HepG2 (cell line): Measurements from ENCODE around the gene MAP3K14. TPM values are rescaled to one million over a fixed set of nuclear protein-coding genes. Genes with fewer than 3 reads are reported as not detected.

Experiments used
- ARID4A ChIP-seq: sonication (generic); formaldehyde crosslinking; IDR thresholded peaks from 2 replicates; pipeline ENCODE4 v1.5.0; 2020; ENCODE audit warnings: mild to moderate bottlenecking, missing genetic modification reagents, borderline replicate concordance
- ATF5 ChIP-seq: sonication (generic); formaldehyde crosslinking; IDR thresholded peaks from 2 replicates; pipeline ENCODE4 v1.4.0; 2020; ENCODE audit warnings: mild to moderate bottlenecking, low read depth, missing genetic modification reagents
- NFAT5 ChIP-seq: sonication (generic); formaldehyde crosslinking; IDR thresholded peaks from 2 replicates; pipeline ENCODE4 v1.4.0; 2020; ENCODE audit warnings: missing genetic modification reagents
- NR0B2 ChIP-seq: sonication (generic); formaldehyde crosslinking; IDR thresholded peaks from 2 replicates; pipeline ENCODE4 v1.4.0; 2020; ENCODE audit warnings: mild to moderate bottlenecking, missing genetic modification reagents
- SMAD1 ChIP-seq: sonication (generic); formaldehyde crosslinking; IDR thresholded peaks from 2 replicates; pipeline ENCODE4 v1.4.0; 2020; ENCODE audit warnings: missing genetic modification reagents, low read depth, mild to moderate bottlenecking, borderline replicate concordance
- ZFP37 ChIP-seq: sonication (generic); formaldehyde crosslinking; IDR thresholded peaks from 2 replicates; pipeline ENCODE4 v1.4.0; 2020; ENCODE audit warnings: missing genetic modification reagents, borderline replicate concordance
- ZFP91 ChIP-seq: sonication (generic); formaldehyde crosslinking; IDR thresholded peaks from 2 replicates; pipeline ENCODE4 v1.9.0; 2022; ENCODE audit warnings: missing genetic modification reagents, mild to moderate bottlenecking, borderline replicate concordance
- ZKSCAN1 ChIP-seq: fragments of 150-350 bp; IDR thresholded peaks from 2 replicates; pipeline ENCODE4 v1.6.1; 2014; ENCODE audit warnings: low read length
- ZNF263 ChIP-seq: sonication (generic); formaldehyde crosslinking; IDR thresholded peaks from 2 replicates; pipeline ENCODE4 v1.4.0; 2020; ENCODE audit warnings: missing genetic modification reagents
- ZNF670 ChIP-seq: sonication (generic); formaldehyde crosslinking; IDR thresholded peaks from 2 replicates; pipeline ENCODE4 v1.8.0; 2022; ENCODE audit warnings: mild to moderate bottlenecking, missing genetic modification reagents, borderline replicate concordance
- polyA plus RNA-seq, 8 experiments: library from polyadenylated mRNA; depleted of rRNA in 3 of 8; stranded (reverse) in 7 of 8; unstranded in 1 of 8; fragments of >200 nt; fragmentation: Illumina TruSeq in 4 of 8; extraction: Trizol in 4 of 8; gene quantifications; 2 replicates each; pipeline versions ENCODE4 v1.2.1 to v1.2.3, GENCODE V29; 2011 to 2016; ENCODE audit warnings: low read depth in 4 of 8, missing spikeins in 1 of 8, mixed read lengths in 1 of 8; ENCODE audit not compliant: insufficient read depth in 1 of 8
- total RNA-seq, 5 experiments: library from RNA; depleted of rRNA; stranded (reverse); fragments of >200 nt; fragmentation: Illumina TruSeq; extraction: Trizol; gene quantifications; 2 replicates each; pipeline ENCODE4 v1.2.3, GENCODE V29; 2016; ENCODE audit warnings: low read depth in 1 of 5

Gene MAP3K14
- total and polyA plus RNA-seq, 2 of the 13 experiments (the other 11 are each of a cell fraction or from before 2014, with no cell fraction given) = 2.6 TPM

GRCh38 chr17:45311760-45312476 is 4.9 kb downstream of the MAP3K14 start (continued):
- no peak for TF ChIP-seq NR0B2
- TF ChIP-seq ARID4A (CRISPR knock-in tag) = peak; percentile 77; the same call in 1 of the 2 replicates
- peak; percentile 61 for TF ChIP-seq ZNF263 (CRISPR knock-in tag)
- 0 out of 2 replicates have a peak, but pooled peaks have one; percentile 50 for TF ChIP-seq ZNF670
- TF ChIP-seq SMAD1 (CRISPR knock-in tag) = 0 out of 2 replicates have a peak, but pooled peaks have one; percentile 33
- TF ChIP-seq ZFP91 (CRISPR knock-in tag) = peak; percentile 46; the same call in 1 of the 2 replicates
- TF ChIP-seq ZFP37 = peak; percentile 88; the same call in 1 of the 2 replicates
- peak; percentile 97 for TF ChIP-seq ZKSCAN1
- no peak for TF ChIP-seq NFAT5 (CRISPR knock-in tag)
- TF ChIP-seq ATF5 (CRISPR knock-in tag) = no peak
